Measurements from ENCODE around the gene ACSM2B. TPM values are rescaled to one million over a fixed set of nuclear protein-coding genes. Genes with fewer than 3 reads are reported as not detected.
"Not testable (repeated sequence)": the region's sequence is repeated elsewhere in the genome, so short reads cannot be mapped to it uniquely, and the experiment has no call there.

ACSM2B gene
- total RNA-seq: not detected

GRCh38 chr16:20576145-20576544 is at the start of gene ACSM2B:
Gene ACSM2B (minus strand): TSS chr16:20576367. CDS start chr16:20564845, 11,522 bp downstream.
- not testable (repeated sequence) for ATAC-seq; DNase-seq (ENCODE audit: low spot score); H3K27me3 Mint-ChIP-seq; H3K4me1 Mint-ChIP-seq (ENCODE audit: low read depth in 2 of 2); H3K36me3 Mint-ChIP-seq; H3K4me3 Mint-ChIP-seq; H3K27ac Mint-ChIP-seq; H3K9me3 Mint-ChIP-seq

DNA sequence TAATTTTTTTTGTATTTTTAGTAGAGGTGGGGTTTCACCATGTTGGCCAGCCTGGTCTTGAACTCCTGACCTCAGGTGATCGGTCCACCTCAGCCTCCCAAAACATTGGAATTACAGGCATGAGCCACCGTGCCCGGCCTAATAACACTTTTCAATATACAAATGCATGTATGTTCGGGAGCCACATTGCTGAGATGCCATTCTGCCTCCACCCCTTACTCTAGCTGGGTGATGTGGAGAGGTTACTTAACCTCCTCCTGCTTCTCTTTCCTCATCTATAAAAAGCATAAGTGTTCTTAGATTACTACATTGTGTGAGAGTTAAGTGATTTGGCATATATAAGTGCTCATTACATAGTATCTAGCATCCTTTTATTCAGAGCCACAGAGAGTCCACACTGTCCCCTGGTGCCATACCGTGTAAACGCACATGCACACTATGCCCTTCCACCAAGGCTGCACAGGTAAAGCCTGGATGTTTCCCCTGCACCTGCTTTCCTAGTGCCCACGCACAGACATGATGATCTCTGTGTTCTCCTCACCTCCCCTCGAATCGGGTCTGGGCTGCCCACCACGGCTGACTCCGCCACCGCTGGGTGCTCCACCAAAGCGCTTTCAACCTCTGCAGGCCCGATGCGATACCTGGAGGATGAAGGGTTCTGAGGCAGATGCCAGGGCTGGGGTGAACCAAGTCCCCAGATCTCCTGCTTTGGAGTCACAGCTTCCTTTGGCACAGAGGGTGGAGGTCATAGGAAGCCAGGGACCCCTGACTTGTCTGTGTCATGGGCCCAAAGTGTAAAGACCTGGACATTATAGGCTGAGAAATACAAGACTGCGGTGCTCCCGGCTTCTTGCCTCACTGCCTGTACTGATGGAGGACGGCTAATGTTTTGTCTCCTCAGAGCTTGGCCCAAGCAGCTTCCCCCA is 49.0 kb upstream of the ACSM2B start:
- no peak overlapping the region for H3K27ac Mint-ChIP-seq
- no peaks in the 10 kb centered on the region for H3K9me3 Mint-ChIP-seq
- ATAC-seq: no peak
- DNase-seq (ENCODE audit: low spot score): no peak
- H3K4me3 Mint-ChIP-seq: no peak overlapping the region
- no peaks in the 10 kb centered on the region for H3K4me1 Mint-ChIP-seq (ENCODE audit: low read depth in 2 of 2)
- H3K27me3 Mint-ChIP-seq: peaks cover 0 to under 1% of the 10 kb centered on the region in 2 donors
- no peaks in the 10 kb centered on the region for H3K36me3 Mint-ChIP-seq

DNA sequence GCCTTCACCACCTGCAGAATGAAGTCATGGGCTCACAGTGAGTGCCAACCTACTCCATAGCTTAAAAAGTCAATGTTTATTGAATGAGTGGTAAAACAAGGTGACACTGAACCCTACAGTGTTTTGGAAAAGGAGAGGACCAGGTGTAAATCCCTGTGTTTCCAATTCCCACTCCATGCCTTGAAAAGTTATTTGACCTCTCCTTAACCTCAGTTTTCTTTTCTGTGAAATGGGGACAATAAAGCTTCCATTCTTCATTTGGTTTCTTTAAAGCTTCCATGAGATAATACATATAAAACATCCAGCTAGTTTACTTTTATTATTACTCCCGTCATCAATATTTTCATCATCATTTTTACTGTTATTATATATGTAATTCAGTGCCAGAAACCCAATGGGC is 48.0 kb upstream of the ACSM2B start:
- ATAC-seq (no peak), DNase-seq (ENCODE audit: low spot score) (no peak)
- H3K36me3 Mint-ChIP-seq: no peaks in the 10 kb centered on the region
- no peak overlapping the region for H3K27ac Mint-ChIP-seq
- no peaks in the 10 kb centered on the region for H3K4me1 Mint-ChIP-seq (ENCODE audit: low read depth in 2 of 2)
- H3K9me3 Mint-ChIP-seq: no peaks in the 10 kb centered on the region
- no peaks in the 10 kb centered on the region for H3K27me3 Mint-ChIP-seq
- H3K4me3 Mint-ChIP-seq: no peak overlapping the region

DNA sequence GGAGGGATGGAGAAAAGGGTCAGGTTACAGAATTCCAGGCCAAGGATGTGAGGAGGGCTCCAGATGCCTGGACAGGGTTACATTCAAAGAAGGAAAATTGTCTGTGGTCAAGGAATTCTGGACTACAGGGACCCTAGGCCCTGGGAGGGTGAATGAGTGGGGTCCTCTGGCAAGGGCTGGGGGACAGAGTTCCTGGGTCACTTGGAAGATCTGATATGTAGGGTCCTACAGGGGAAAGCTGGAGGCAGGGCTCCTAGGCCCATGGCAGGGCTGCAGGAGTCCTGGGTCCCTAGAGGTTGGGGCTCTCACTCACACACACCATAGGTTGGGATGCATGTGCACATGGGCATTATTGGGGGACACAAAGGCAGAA is 46.3 kb upstream of the ACSM2B start:
- no peaks in the 10 kb centered on the region for H3K9me3 Mint-ChIP-seq
- H3K4me1 Mint-ChIP-seq (ENCODE audit: low read depth in 2 of 2): no peaks in the 10 kb centered on the region
- H3K27me3 Mint-ChIP-seq: peaks cover 5 to 7% of the 10 kb centered on the region in 2 donors
- H3K36me3 Mint-ChIP-seq: no peaks in the 10 kb centered on the region
- DNase-seq (ENCODE audit: low spot score) (no peak), ATAC-seq (peak in 1 of 2 donors; percentile 17)
- H3K4me3 Mint-ChIP-seq: no peak overlapping the region
- H3K27ac Mint-ChIP-seq: no peak overlapping the region

DNA sequence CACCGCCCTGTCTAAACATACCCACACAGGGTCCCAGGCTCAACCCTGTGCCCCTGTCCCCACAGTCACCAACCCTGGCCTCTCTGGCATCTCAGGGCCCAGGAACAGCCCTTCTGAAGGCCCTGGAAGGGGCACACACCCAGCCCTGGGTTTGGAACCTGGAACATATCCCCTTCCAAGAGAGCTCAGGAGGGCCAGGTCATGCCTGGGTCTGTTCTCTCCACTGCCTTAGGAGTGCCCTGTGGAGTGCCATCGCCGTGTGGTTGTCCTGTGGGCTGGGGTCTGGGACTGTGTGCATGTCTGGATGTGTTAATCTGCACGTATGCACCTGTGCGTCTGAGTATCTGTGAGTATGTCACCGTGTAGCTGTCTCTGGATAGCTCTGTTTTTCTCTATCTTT is 45.2 kb upstream of the ACSM2B start:
- ATAC-seq (peak in 1 of 2 donors; percentile 51), DNase-seq (ENCODE audit: low spot score) (no peak)
- peaks cover 11 to 18% of the 10 kb centered on the region in 2 donors for H3K27me3 Mint-ChIP-seq
- H3K27ac Mint-ChIP-seq: no peak overlapping the region
- H3K36me3 Mint-ChIP-seq: no peaks in the 10 kb centered on the region
- H3K4me1 Mint-ChIP-seq (ENCODE audit: low read depth in 2 of 2): no peaks in the 10 kb centered on the region
- H3K4me3 Mint-ChIP-seq: no peak overlapping the region
- H3K9me3 Mint-ChIP-seq: no peaks in the 10 kb centered on the region

DNA sequence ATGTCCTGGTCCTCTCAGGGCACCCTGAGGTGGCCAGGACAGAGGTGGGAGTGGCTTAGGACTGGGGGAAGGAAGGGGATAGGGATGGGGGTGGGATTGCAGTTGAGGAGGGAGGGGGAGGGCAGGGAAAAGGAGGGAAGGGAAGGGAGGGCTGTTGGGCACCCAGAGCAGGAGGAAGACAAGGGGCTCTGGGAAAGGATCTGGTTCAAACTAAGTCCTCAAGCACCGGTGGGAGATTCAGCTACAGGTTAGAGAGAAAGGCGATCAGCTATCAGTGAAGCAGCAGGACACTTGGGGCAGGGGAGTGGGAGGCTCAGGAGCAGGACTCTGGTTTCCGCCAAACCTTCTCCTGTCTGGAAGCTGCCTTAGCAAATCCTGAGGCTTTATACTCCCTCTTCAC is 44.6 kb upstream of the ACSM2B start:
- ATAC-seq (no peak), DNase-seq (ENCODE audit: low spot score) (no peak)
- Mint-ChIP-seq H3K27ac (no peak overlapping the region), H3K9me3 (no peaks in the 10 kb centered on the region), H3K27me3 (peaks cover 13 to 20% of the 10 kb centered on the region in 2 donors), H3K4me1 (ENCODE audit: low read depth in 2 of 2) (no peaks in the 10 kb centered on the region), H3K36me3 (no peaks in the 10 kb centered on the region), H3K4me3 (no peak overlapping the region)

DNA sequence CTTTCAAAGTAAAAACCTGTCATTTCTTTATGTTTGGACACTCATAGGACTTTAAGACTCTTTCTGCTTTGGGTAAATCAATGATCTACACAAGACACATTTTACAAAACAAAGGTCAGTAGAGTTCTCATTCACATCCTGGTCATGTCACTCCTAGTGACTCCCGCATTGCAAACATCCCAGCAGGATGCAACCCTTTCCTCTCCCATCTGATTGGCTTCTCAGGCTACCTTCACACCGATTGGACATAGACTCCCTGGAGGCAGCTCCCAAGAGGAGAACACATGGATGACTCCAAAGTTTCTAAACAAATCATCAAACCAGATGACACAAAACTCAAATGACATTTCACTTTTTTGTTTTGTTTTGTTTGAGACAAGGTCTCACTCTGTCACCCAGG is 43.8 kb upstream of the ACSM2B start:
- Mint-ChIP-seq H3K4me1 (ENCODE audit: low read depth in 2 of 2) (no peaks in the 10 kb centered on the region), H3K27ac (no peak overlapping the region), H3K9me3 (no peaks in the 10 kb centered on the region), H3K36me3 (no peaks in the 10 kb centered on the region), H3K27me3 (peaks cover 13 to 20% of the 10 kb centered on the region in 2 donors), H3K4me3 (no peak overlapping the region)
- no peak for DNase-seq (ENCODE audit: low spot score)
- no peak for ATAC-seq

DNA sequence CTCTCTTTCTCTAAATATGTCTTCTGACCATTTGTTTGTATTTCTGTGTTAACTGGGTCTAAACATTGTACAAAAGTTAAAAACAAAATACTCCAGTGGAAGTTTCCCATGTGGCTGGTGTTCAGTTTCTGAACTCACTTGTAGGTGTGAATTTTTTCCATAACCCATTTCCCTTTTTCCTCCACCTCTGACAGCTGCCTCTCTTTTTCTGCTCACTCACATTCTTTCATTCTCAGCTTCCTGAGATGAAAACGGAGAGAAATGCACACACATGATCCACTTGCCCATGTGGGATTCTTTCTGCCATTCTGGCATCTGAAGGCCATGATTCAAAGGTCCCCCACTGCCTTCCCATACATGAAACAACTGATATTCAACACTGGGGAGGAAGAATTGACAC is 41.1 kb upstream of the ACSM2B start:
- Mint-ChIP-seq H3K4me1 (ENCODE audit: low read depth in 2 of 2) (no peaks in the 10 kb centered on the region), H3K4me3 (no peak overlapping the region), H3K27me3 (peaks cover 21 to 29% of the 10 kb centered on the region in 2 donors), H3K27ac (no peak overlapping the region), H3K9me3 (no peaks in the 10 kb centered on the region), H3K36me3 (no peaks in the 10 kb centered on the region)
- ATAC-seq (no peak), DNase-seq (ENCODE audit: low spot score) (no peak)

DNA sequence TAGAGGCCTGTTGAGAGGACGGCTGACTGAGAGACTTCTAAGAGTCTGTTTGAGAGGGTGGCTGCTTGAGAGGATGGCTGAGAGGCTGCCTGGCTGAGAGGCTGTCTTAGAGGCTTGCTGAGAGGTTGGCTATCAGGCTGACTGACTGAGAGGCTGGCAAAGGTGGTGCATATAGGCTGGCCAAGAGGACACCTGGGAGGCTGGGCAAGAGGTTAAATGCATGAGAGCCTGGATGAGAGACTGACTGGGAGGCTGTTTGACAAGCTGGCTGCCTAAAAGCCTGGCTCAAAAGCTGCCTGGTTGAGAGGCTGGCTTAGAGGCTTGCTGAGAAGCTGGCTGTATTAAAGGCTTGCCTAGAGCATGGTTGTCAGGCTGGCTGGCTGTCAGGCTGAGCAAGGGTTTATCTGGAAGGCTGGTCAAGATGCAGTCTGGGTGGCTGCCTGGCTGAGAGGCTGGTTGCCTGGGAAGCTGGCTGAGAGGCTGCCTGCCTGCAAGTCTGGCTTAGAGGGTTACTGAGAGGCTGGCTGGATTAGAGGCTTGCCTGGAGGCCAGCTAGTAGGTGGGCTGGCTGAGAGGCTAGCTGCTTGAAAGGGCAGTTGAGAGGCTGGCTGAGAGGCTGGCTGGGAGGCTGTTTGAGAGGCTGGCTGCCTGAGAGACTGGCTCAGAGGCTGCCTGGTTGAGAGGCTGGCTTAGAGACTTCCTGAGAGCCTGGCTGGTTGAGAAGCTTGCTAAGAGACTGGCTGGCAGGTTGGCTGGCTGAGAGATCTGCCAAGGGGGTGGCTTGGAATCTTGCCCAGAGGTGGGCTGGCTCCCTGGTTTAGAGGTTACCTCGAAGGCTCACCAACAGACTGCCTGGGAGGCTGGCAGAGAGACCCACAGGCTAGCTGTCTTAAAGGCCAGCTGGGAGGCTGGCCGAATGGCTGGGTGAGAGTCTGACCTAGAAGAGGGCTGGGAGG is 38.3 kb upstream of the ACSM2B start:
- no peaks in the 10 kb centered on the region for H3K9me3 Mint-ChIP-seq
- H3K4me1 Mint-ChIP-seq (ENCODE audit: low read depth in 2 of 2): no peaks in the 10 kb centered on the region
- no peak overlapping the region for H3K27ac Mint-ChIP-seq
- DNase-seq (ENCODE audit: low spot score) (no peak), ATAC-seq (no peak)
- peaks cover 32 to 53% of the 10 kb centered on the region in 2 donors for H3K27me3 Mint-ChIP-seq
- H3K36me3 Mint-ChIP-seq: no peaks in the 10 kb centered on the region
- H3K4me3 Mint-ChIP-seq: no peak overlapping the region

DNA sequence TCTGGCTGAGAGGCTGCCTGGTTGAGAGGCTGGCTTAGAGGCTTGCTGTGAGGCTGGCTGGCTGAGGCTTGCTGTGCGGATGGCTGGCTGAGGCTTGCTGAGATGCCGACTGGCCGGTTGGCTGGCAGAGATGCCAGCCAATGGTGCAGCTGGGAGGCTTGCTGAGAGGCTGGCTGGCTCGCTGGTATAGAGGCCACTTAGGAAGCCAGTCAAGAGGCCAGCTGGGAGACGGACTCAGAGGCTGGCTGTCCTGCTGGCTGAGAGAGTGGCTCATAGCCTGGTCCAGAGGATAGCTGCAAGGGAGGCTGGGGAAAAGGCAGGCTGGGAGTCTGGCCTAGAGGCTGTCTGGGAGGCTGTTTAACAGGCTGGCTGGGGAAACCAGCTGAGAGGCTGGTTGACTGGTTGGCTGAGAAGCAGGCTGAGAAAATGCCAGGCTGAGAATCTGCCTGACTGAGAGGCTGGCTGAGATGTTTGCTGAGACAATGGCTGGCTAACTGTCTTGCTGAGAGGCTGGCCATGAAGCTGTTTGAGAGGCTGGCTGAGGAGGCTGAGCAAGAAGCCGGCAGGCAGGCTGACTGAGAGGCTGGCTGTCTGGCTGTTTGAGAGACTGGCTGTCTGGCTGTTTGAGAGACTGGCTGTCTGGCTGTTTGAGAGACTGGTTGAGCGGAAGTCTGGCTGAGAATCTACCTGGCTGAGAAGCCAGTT is 37.5 kb upstream of the ACSM2B start:
- ATAC-seq (no peak), DNase-seq (ENCODE audit: low spot score) (no peak)
- no peaks in the 10 kb centered on the region for H3K36me3 Mint-ChIP-seq
- H3K4me1 Mint-ChIP-seq (ENCODE audit: low read depth in 2 of 2): no peaks in the 10 kb centered on the region
- H3K27me3 Mint-ChIP-seq: peaks cover 32 to 53% of the 10 kb centered on the region in 2 donors
- no peak overlapping the region for H3K4me3 Mint-ChIP-seq
- H3K27ac Mint-ChIP-seq: no peak overlapping the region
- no peaks in the 10 kb centered on the region for H3K9me3 Mint-ChIP-seq

DNA sequence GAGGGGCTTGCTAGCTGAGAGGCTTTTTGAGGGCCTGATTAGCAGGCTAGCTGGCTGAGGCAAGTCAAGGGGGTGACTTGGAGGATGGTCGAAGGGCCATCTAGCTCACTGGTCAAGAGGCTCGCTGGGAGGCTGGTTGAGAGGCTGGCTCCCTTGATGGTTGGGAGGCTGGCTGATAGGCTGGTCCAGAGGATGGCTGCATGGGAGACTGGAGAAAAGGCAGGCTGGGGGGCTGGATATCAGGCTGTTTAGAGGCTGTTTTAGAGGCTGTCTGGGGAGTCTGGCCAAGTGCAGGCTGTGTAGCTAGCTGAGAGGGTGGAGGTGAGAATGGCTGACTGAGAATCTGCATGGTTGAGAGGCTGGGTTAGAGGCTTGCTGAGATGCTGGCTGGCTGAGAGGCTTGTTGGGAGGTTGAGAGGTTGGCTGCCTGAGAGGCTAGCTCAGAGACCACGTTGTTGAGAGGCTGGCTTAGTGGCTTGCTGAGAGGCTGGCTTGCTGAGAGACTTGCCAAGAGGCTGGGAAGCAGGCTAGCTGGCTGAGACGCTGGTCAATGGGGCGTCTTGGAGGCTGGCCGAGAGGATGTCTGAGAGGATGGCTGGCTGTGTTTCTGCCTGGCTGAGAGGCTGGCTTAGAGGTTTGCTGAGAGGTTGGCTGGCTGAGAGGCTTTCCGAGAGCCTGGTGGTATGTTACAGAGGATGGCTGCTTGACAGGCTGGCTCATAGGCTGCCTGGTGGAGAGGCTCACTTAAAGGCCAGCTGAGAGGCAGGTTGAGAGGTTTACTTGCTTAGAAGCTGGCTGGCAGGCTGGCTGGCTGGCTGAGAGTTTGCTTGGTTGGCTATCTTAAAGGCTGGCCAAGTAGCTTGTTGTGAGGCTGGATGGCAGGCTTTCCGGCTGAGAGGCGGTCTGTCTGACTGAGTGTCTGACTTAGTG is 36.6 kb upstream of the ACSM2B start:
- H3K27me3 Mint-ChIP-seq: peaks cover 31 to 57% of the 10 kb centered on the region in 2 donors
- no peak overlapping the region for H3K27ac Mint-ChIP-seq

GRCh38 chr16:20611975-20612481 is 35.9 kb upstream of the ACSM2B start:
- Mint-ChIP-seq H3K9me3 (no peaks in the 10 kb centered on the region), H3K36me3 (no peaks in the 10 kb centered on the region), H3K4me3 (no peak overlapping the region), H3K27me3 (peaks cover 27 to 49% of the 10 kb centered on the region in 2 donors), H3K27ac (no peak overlapping the region), H3K4me1 (ENCODE audit: low read depth in 2 of 2) (no peaks in the 10 kb centered on the region)
- DNase-seq (ENCODE audit: low spot score) (no peak), ATAC-seq (no peak)

More for the DNA sequence above, 36.6 kb upstream of the ACSM2B start:
- H3K36me3 Mint-ChIP-seq: no peaks in the 10 kb centered on the region
- H3K4me1 Mint-ChIP-seq (ENCODE audit: low read depth in 2 of 2): no peaks in the 10 kb centered on the region
- DNase-seq (ENCODE audit: low spot score) (no peak), ATAC-seq (no peak)
- H3K4me3 Mint-ChIP-seq: no peak overlapping the region
- no peaks in the 10 kb centered on the region for H3K9me3 Mint-ChIP-seq
